CD14-positive monocyte (primary cell): ENCODE measurements around the gene DSTN. TPM values are rescaled to one million over a fixed set of nuclear protein-coding genes. Genes with fewer than 3 reads are reported as not detected.

Experiments used
- DNase-seq, 3 donors: peaks; one replicate each; pipeline ENCODE4 v3.0.0-alpha.2; 2011 to 2022
- H2AFZ ChIP-seq: 2 replicates; pipeline ENCODE4 v1.6.0; 2012; ENCODE audit warnings: mild to moderate bottlenecking, low read depth, low read length, inconsistent platforms; ENCODE audit not compliant: insufficient read depth, poor library complexity, severe bottlenecking
- H3K27ac ChIP-seq, 2 donors: 1 replicate in 1 of 2; 2 replicates in 1 of 2; pipeline ENCODE4 v1.5.1; 2012 to 2013; ENCODE audit warnings: low read length in 2 of 2, control low read depth in 1 of 2, inconsistent platforms in 1 of 2, low read depth in 1 of 2, mild to moderate bottlenecking in 1 of 2
- H3K27me3 ChIP-seq, 2 donors: one replicate each; pipeline versions ENCODE4 v1.6.0 to v1.6.1; 2011 to 2013; ENCODE audit warnings: low read length in 2 of 2; ENCODE audit not compliant: control insufficient read depth in 2 of 2, insufficient read depth in 2 of 2
- H3K36me3 ChIP-seq, 2 donors: replicated peaks in 1 of 2; 1 replicate in 1 of 2; 2 replicates in 1 of 2; pipeline versions ENCODE4 v1.5.1 to v1.6.1; 2012 to 2013; ENCODE audit warnings: low read length in 2 of 2, control low read depth in 1 of 2, inconsistent platforms in 1 of 2, mild to moderate bottlenecking in 1 of 2; ENCODE audit not compliant: insufficient read depth in 2 of 2, control insufficient read depth in 1 of 2
- H3K4me1 ChIP-seq, 2 donors: 1 replicate in 1 of 2; 2 replicates in 1 of 2; pipeline versions ENCODE4 v1.5.1 to v1.6.1; 2012 to 2013; ENCODE audit warnings: low read length in 2 of 2, control low read depth in 1 of 2, inconsistent platforms in 1 of 2, mild to moderate bottlenecking in 1 of 2, moderate library complexity in 1 of 2; ENCODE audit not compliant: insufficient read depth in 2 of 2, control insufficient read depth in 1 of 2
- H3K4me2 ChIP-seq: replicated peaks from 2 replicates; pipeline ENCODE3; 2012; ENCODE audit warnings: low read length, moderate library complexity, mild to moderate bottlenecking; ENCODE audit not compliant: poor library complexity, severe bottlenecking; ENCODE audit errors: extremely low read depth
- H3K4me3 ChIP-seq, 3 experiments: fragments of 200-600 bp in 1 of 3; sonication (generic) in 1 of 3; replicated peaks in 1 of 3; 1 replicate in 2 of 3; 2 replicates in 1 of 3; pipeline ENCODE4 v1.5.1; 2011 to 2013; ENCODE audit warnings: low read length in 3 of 3, mild to moderate bottlenecking in 3 of 3, control low read depth in 2 of 3, low read depth in 2 of 3, inconsistent platforms in 1 of 3, moderate library complexity in 1 of 3
- H3K79me2 ChIP-seq: 2 replicates; pipeline ENCODE4 v1.6.0; 2012; ENCODE audit warnings: mild to moderate bottlenecking, control low read depth, inconsistent platforms, low read length, moderate library complexity; ENCODE audit not compliant: insufficient read depth
- H3K9ac ChIP-seq: 2 replicates; pipeline ENCODE4 v1.6.0; 2017; ENCODE audit warnings: low read length, mild to moderate bottlenecking; ENCODE audit not compliant: insufficient read depth, poor library complexity, severe bottlenecking
- H3K9me3 ChIP-seq, 2 donors: replicated peaks in 1 of 2; 1 replicate in 1 of 2; 2 replicates in 1 of 2; pipeline versions ENCODE4 v1.5.1 to v1.6.1; 2012 to 2013; ENCODE audit warnings: low read length in 2 of 2, control low read depth in 1 of 2; ENCODE audit not compliant: control insufficient read depth in 1 of 2, insufficient read depth in 1 of 2
- H4K20me1 ChIP-seq: 2 replicates; pipeline ENCODE4 v1.6.0; 2012; ENCODE audit warnings: mild to moderate bottlenecking, low read length, control low read depth, moderate library complexity; ENCODE audit not compliant: insufficient read depth
- H3K27ac Mint-ChIP-seq, 7 donors: one replicate each; pipeline ENCODE4 v1.8.0; 2020; ENCODE audit warnings: mild to moderate bottlenecking in 7 of 7, mixed read lengths in 7 of 7, moderate library complexity in 6 of 7, inconsistent platforms in 2 of 7
- H3K27me3 Mint-ChIP-seq, 3 donors: one replicate each; pipeline ENCODE4 v1.8.0; 2021 to 2022; ENCODE audit warnings: low read depth in 3 of 3, mild to moderate bottlenecking in 3 of 3, mixed read lengths in 3 of 3, moderate library complexity in 3 of 3, inconsistent platforms in 1 of 3
- H3K36me3 Mint-ChIP-seq, 2 donors: one replicate each; pipeline ENCODE4 v1.8.0; 2020; ENCODE audit warnings: mixed read lengths in 2 of 2, inconsistent platforms in 1 of 2, mild to moderate bottlenecking in 1 of 2
- H3K4me1 Mint-ChIP-seq: one replicate; pipeline ENCODE4 v1.8.0; 2020; ENCODE audit warnings: mild to moderate bottlenecking, mixed read lengths
- H3K4me3 Mint-ChIP-seq, 2 donors: one replicate each; pipeline ENCODE4 v1.8.0; 2020; ENCODE audit warnings: mild to moderate bottlenecking in 2 of 2, mixed read lengths in 2 of 2, moderate library complexity in 1 of 2
- H3K9me3 Mint-ChIP-seq, 7 donors: one replicate each; pipeline ENCODE4 v1.8.0; 2020 to 2022; ENCODE audit warnings: mixed read lengths in 7 of 7, mild to moderate bottlenecking in 6 of 7, moderate library complexity in 6 of 7, inconsistent platforms in 2 of 7
- WGBS: methylation state at CpG from one replicate; pipeline ENCODE4 v1.1.5; 2013; ENCODE audit warnings: missing lambda C conversion rate; ENCODE audit not compliant: insufficient coverage; 5-methylcytosine and 5-hydroxymethylcytosine counted together
- intact Hi-C, 2 donors: fragments of 100-400 bp; cut with micrococcal nuclease; formaldehyde crosslinking; loops; one replicate each; pipeline versions ENCODE4 v1.15.0 to v1.15.1; 2023
- polyA plus RNA-seq, 3 donors: library from polyadenylated mRNA; depleted of rRNA in 1 of 3; unstranded in 2 of 3; stranded (reverse) in 1 of 3; fragments of 300-500 nt in 2 of 3; fragments of >200 nt in 1 of 3; fragmentation: Illumina TruSeq in 2 of 3; gene quantifications; 1 replicate in 2 of 3; 2 replicates in 1 of 3; pipeline ENCODE4 v1.2.3, GENCODE V29; 2012 to 2021
- TF ChIP-seq, protein P1 (sequence below): fragments of 200-600 bp; IDR thresholded peaks from one replicate; pipeline ENCODE4 v1.8.0; 2022; ENCODE audit warnings: antibody characterized with exemption, mild to moderate bottlenecking

DSTN gene
- polyA plus RNA-seq, 3 donors = 15.6 to 63.8 (median 58.4) TPM

- Mint-ChIP-seq H3K27ac (peak overlapping the region in 6 of 7 donors; percentile 37 to 76 (median 60)), H3K4me1 (peaks cover 55% of the 10 kb centered on the region), H3K9me3 (peaks cover 0 to 1% (median 0%) of the 10 kb centered on the region in 7 donors), H3K27me3 (peaks cover 0 to 5% (median 0%) of the 10 kb centered on the region in 3 donors), H3K36me3 (peaks cover 13 to 50% of the 10 kb centered on the region in 2 donors), H3K4me3 (peak overlapping the region in 1 of 2 donors; percentile 7)
- no peak for DNase-seq
- Histone ChIP-seq H2AFZ (no peak overlapping the region), H3K27me3 (no peaks in the 10 kb centered on the region), H3K9me3 (no peaks in the 10 kb centered on the region), H3K9ac (no peak overlapping the region), H4K20me1 (peaks cover 96% of the 10 kb centered on the region), H3K4me1 (peaks cover 27 to 46% of the 10 kb centered on the region in 2 donors), H3K27ac (peak overlapping the region in 1 of 2 donors; percentile 53), H3K79me2 (peaks cover 57% of the 10 kb centered on the region), H3K36me3 (peaks cover 11 to 64% of the 10 kb centered on the region in 2 donors), H3K4me3 (no peak overlapping the region), H3K4me2 (no peak overlapping the region)
- TF ChIP-seq, protein P1, sequence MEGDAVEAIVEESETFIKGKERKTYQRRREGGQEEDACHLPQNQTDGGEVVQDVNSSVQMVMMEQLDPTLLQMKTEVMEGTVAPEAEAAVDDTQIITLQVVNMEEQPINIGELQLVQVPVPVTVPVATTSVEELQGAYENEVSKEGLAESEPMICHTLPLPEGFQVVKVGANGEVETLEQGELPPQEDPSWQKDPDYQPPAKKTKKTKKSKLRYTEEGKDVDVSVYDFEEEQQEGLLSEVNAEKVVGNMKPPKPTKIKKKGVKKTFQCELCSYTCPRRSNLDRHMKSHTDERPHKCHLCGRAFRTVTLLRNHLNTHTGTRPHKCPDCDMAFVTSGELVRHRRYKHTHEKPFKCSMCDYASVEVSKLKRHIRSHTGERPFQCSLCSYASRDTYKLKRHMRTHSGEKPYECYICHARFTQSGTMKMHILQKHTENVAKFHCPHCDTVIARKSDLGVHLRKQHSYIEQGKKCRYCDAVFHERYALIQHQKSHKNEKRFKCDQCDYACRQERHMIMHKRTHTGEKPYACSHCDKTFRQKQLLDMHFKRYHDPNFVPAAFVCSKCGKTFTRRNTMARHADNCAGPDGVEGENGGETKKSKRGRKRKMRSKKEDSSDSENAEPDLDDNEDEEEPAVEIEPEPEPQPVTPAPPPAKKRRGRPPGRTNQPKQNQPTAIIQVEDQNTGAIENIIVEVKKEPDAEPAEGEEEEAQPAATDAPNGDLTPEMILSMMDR = no peak
- intact Hi-C loops = no loop called here
- 79% methylated on average over 16 of the region's 20 CpGs for WGBS
Observed at GRCh38 chr20:17647391-17648314, 77.8 kb downstream of the DSTN start.

DNA sequence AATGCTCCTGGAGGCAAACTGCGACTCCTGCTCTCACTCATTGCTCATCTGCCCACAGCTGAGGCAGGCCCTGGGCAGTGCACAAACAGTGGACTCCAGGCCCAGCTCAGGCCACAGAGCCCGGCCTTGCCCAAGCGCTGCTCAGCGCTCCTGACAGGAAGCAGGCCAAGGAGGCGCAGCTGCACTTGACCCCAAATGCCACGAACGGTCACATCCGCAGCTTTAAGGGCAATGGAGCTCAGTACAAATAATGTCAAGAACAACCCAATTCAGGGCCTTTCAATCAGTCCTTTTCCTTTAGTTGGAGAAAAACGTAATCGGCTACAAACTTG lies 78.4 kb downstream of the DSTN start:
- peaks cover 0 to 5% (median 0%) of the 10 kb centered on the region in 3 donors for H3K27me3 Mint-ChIP-seq
- Histone ChIP-seq H3K9ac (no peak overlapping the region), H3K36me3 (peaks cover 5 to 64% of the 10 kb centered on the region in 2 donors), H3K79me2 (peaks cover 64% of the 10 kb centered on the region), H3K27me3 (no peaks in the 10 kb centered on the region), H3K9me3 (no peaks in the 10 kb centered on the region), H3K4me2 (no peak overlapping the region), H2AFZ (no peak overlapping the region), H3K4me1 (peaks cover 27 to 46% of the 10 kb centered on the region in 2 donors), H3K27ac (peak overlapping the region in 1 of 2 donors; percentile 53), H3K4me3 (no peak overlapping the region), H4K20me1 (peaks cover 95% of the 10 kb centered on the region)
- peak in 1 of 3 donors; percentile 19 for DNase-seq
- intact Hi-C loops = no loop called here
- H3K9me3 Mint-ChIP-seq = peaks cover 0 to 1% (median 0%) of the 10 kb centered on the region in 7 donors
- 1% methylated on average over 8 of the region's 10 CpGs for WGBS
- H3K4me1 Mint-ChIP-seq = peaks cover 57% of the 10 kb centered on the region
- H3K36me3 Mint-ChIP-seq = peaks cover 15 to 50% of the 10 kb centered on the region in 2 donors
- H3K27ac Mint-ChIP-seq = peak overlapping the region in 5 of 7 donors; percentile 15 to 83 (median 73)
- H3K4me3 Mint-ChIP-seq = peak overlapping the region in 1 of 2 donors; percentile 7
- TF ChIP-seq, protein P1 = no peak
